Muscle of leg (tissue), 11 donors: ENCODE measurements around the gene TNRC6A. TPM values are rescaled to one million over a fixed set of nuclear protein-coding genes. Genes with fewer than 3 reads are reported as not detected.
"Not testable (repeated sequence)": the region's sequence is repeated elsewhere in the genome, so short reads cannot be mapped to it uniquely, and the experiment has no call there.

Source experiments
- DNase-seq: peaks from one replicate; pipeline ENCODE4 v3.0.0; 2013
- H3K27ac ChIP-seq: one replicate; pipeline ENCODE4 v1.5.1; 2013; ENCODE audit warnings: mild to moderate bottlenecking, low read length, control low read depth
- H3K27me3 ChIP-seq: one replicate; pipeline ENCODE4 v1.6.1; 2013; ENCODE audit warnings: low read length; ENCODE audit not compliant: control insufficient read depth, insufficient read depth
- H3K36me3 ChIP-seq: one replicate; pipeline ENCODE4 v1.6.1; 2013; ENCODE audit warnings: low read length; ENCODE audit not compliant: control insufficient read depth, insufficient read depth
- H3K4me1 ChIP-seq: one replicate; pipeline ENCODE4 v1.6.1; 2013; ENCODE audit warnings: low read length; ENCODE audit not compliant: control insufficient read depth, insufficient read depth
- H3K4me3 ChIP-seq: one replicate; pipeline ENCODE4 v1.5.1; 2013; ENCODE audit warnings: low read length, control low read depth
- H3K9me3 ChIP-seq: replicated peaks from 2 replicates; pipeline ENCODE4 v1.6.1; 2013; ENCODE audit warnings: low read depth, low read length; ENCODE audit not compliant: control insufficient read depth
- WGBS: methylation state at CpG from one replicate; pipeline ENCODE4 v1.1.5; 2013; ENCODE audit warnings: missing lambda C conversion rate; ENCODE audit not compliant: insufficient coverage; 5-methylcytosine and 5-hydroxymethylcytosine counted together
- polyA plus RNA-seq, 8 donors: library from polyadenylated mRNA; unstranded; fragments of 120-200 nt; gene quantifications; one replicate each; pipeline versions ENCODE4 v1.2.1 to v1.2.3, GENCODE V29; 2013; ENCODE audit warnings: inconsistent platforms in 1 of 8, low replicate concordance in 1 of 8; ENCODE audit not compliant: insufficient read length in 8 of 8, insufficient read depth in 1 of 8
- total RNA-seq: library from RNA; stranded (reverse); fragments of 120-200 nt; gene quantifications from one replicate; pipeline ENCODE4 v1.2.4, GENCODE V29; 2013

Gene TNRC6A
- total and polyA plus RNA-seq, 9 donors = 23.6 to 34.7 (median 28.4) TPM

DNA sequence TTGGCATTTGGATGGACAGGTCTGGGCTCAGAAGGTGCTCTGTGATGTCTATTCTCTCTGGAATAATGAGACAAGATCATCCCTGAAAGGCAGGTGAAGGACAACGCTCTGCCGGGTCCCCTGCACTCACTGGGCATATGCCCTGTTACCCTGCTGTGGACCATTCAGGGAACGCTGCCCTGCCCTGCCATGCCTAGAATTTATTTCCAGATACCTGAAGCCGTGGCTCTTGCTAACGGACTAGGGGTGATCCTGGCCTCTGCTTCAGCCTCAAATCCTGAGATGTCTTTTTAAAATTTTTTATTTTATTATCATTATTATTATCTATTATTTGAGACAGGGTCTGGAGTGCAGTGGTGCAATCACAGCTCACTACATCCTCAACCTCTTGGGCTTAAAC is 120.2 kb downstream of the TNRC6A start:
- DNase-seq = no peak
- H3K27me3 ChIP-seq = no peaks in the 10 kb centered on the region
- H3K27ac ChIP-seq = no peak overlapping the region
- 88% methylated on average over 2 of the region's 5 CpGs for WGBS
- H3K4me3 ChIP-seq = no peak overlapping the region
- H3K4me1 ChIP-seq = no peaks in the 10 kb centered on the region
- no peaks in the 10 kb centered on the region for H3K36me3 ChIP-seq
- H3K9me3 ChIP-seq = no peaks in the 10 kb centered on the region

DNA sequence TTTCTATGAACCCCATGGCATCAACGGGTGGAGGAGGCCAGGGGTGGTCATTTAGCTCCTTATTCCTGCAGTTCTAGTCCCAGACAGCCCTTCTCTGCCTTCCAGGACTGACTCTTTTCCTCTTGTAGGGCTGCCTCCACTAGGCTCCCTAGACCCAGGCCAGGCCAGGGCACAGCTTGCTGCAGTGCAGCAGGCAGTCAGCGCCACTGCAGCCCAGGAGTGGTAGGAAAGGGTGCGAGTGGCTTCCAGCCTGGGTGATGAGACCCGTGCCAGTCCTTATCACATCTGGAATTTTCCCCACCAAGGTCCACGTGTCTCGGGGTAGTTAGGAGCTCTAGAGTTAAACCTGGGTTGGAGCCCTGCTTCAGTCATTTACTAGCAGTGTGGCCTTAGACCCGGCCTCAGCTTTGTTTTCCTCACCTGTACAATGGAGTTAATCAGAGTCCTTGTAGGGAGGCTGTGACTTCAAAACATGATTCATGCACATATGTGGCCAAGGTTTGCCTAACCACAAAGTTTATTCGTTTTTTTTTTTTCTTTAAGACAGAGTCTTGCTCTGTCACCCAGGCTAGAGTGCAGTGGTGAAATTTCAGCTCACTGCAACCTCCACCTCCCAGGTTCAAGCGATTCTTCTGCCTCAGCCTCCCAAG is 121.0 kb downstream of the TNRC6A start:
- Histone ChIP-seq H3K27me3 (no peaks in the 10 kb centered on the region), H3K4me1 (no peaks in the 10 kb centered on the region), H3K4me3 (no peak overlapping the region), H3K9me3 (no peaks in the 10 kb centered on the region), H3K27ac (no peak overlapping the region), H3K36me3 (no peaks in the 10 kb centered on the region)
- no peak for DNase-seq
- 60% methylated on average over 2 of the region's 9 CpGs for WGBS

DNA sequence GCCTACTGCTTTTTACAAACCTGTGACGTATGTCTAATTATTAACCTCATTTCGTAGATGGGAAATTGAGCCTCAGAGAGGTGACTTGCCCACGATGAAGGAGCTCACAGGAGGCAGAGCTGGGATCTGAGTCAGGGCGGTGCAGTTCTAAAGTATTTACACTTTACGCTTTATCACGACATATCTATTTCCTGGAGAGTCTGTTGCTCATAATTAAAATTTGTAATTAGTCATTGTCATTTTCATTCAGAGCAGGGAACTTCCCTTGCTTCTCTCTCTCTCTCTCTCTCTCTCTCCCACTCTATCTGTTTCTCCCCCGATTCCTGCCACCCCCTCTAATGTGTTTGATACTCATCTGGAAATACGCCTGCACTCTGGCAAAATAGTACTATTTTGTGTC is 122.2 kb downstream of the TNRC6A start:
- Histone ChIP-seq H3K4me1 (no peaks in the 10 kb centered on the region), H3K36me3 (no peaks in the 10 kb centered on the region), H3K27me3 (no peaks in the 10 kb centered on the region), H3K27ac (no peak overlapping the region), H3K4me3 (no peak overlapping the region), H3K9me3 (no peaks in the 10 kb centered on the region)
- WGBS = 75% methylated on average over 2 of the region's 8 CpGs
- no peak for DNase-seq

DNA sequence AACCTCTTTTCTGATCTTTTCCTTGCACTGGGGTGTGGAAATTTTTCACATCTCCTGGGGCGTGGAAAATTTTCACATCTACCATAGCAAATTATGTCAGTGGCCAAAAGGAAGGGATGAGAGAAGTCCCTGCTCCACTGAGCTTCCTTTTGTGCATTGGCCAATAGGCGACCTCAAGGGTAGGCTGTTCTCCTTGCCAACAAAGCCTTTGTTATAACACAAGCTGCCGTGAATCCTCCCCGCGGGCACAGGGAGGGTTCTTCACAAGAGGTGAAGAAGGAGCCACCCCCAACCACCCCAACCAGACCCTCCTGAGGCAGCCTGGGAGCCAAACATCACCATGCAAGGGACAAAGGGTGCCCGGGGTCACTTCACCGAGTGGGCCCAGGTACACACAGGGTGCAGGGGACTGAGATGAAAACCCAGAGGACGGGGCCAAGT is 122.8 kb downstream of the TNRC6A start:
- Histone ChIP-seq H3K27me3 (no peaks in the 10 kb centered on the region), H3K27ac (no peak overlapping the region), H3K4me1 (no peaks in the 10 kb centered on the region), H3K36me3 (no peaks in the 10 kb centered on the region), H3K4me3 (no peak overlapping the region), H3K9me3 (no peaks in the 10 kb centered on the region)
- DNase-seq = no peak
- 86% methylated on average over 5 of the region's 8 CpGs for WGBS

DNA sequence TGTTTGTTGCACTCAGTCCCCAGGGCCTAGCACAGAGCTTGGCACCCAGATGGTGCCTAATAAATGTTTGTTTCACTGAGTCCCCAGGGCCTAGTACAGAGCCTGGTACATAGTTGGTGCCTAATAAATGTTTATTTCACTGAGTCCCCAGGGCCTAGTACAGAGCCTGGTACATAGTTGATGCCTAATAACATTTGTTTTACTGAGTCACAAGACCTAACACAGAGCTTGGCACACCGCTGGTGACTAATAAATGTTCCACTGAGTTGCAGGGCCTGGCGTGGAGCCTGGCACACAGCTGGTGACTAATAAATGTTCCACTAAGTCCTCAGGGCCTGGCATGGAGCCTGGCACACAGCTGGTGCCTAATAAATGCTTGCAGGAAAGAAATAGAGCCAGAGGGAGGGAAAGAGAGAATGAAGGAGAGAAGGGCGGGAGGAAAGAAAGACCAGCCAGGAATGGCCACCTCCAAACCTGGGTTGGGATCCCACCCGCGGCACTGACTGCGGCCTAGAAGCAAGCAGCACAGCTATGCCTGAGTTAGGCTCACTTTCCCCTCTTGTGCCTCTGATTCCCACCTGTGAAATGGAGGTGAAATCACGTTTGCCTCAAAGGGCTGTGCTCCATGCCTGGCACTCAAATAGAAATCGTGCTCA is 123.8 kb downstream of the TNRC6A start:
- H3K27ac ChIP-seq = no peak overlapping the region
- 80% methylated on average over 8 of the region's 8 CpGs for WGBS

DNA sequence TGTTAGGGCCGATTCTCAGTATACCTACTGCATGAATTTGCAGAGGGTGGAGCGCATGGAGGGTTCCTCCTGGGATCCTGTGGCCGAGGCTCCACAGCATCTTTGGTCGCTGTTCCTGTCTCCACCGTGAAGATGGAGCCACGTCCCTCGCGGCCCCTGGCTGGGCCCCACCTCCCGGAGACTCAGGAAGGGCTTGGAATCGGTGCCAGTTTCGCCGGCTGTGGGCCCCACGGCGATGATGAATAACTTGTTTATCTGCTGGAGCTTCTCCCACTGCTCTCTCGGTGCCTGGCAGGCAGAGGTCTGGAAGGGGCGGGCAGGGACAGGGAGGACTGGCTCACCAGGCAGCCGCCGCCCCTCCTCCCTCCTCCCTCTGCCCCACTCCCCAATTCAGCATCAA is 124.4 kb downstream of the TNRC6A start:
- H3K4me1 ChIP-seq = no peaks in the 10 kb centered on the region
- no peak overlapping the region for H3K27ac ChIP-seq
- no peaks in the 10 kb centered on the region for H3K9me3 ChIP-seq
- no peaks in the 10 kb centered on the region for H3K36me3 ChIP-seq
- H3K4me3 ChIP-seq = no peak overlapping the region
- no peak for DNase-seq
- 20% methylated on average over 16 of the region's 18 CpGs for WGBS
- no peaks in the 10 kb centered on the region for H3K27me3 ChIP-seq

More for the DNA sequence above, 123.8 kb downstream of the TNRC6A start:
- Histone ChIP-seq H3K27me3 (no peaks in the 10 kb centered on the region), H3K4me1 (no peaks in the 10 kb centered on the region), H3K36me3 (no peaks in the 10 kb centered on the region), H3K4me3 (no peak overlapping the region), H3K9me3 (no peaks in the 10 kb centered on the region)
- DNase-seq = no peak

DNA sequence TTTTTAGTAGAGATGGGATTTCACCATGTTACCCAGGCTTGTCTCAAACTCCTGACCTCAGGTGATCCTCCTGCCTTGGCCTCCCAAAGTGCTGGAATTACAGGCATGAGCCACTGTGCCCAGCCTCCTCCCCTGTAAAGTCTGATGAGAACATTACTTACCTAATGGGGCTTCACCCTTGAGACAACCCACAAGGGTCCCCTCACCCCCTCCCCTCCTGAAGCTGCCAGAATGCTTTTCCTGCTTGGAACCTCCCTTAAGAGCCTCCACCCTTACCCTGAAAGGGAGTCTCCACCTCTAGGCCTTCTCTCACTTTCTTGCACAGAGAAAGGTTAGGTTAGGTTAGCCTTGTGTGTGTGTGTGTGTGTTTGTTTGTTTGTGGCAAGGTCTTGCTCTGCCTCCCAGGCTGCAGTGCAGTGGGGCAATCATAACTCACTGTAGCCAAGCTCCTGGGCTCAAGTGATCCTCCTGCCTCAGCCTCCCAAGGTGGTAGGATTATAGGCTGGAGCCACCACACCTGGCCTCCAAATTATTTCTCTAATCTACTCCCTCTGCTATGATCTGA is 125.2 kb downstream of the TNRC6A start:
- no peak overlapping the region for H3K27ac ChIP-seq
- H3K27me3 ChIP-seq = no peaks in the 10 kb centered on the region
- H3K4me3 ChIP-seq = no peak overlapping the region
- DNase-seq = no peak
- no peaks in the 10 kb centered on the region for H3K4me1 ChIP-seq
- no peaks in the 10 kb centered on the region for H3K9me3 ChIP-seq
- H3K36me3 ChIP-seq = no peaks in the 10 kb centered on the region

DNA sequence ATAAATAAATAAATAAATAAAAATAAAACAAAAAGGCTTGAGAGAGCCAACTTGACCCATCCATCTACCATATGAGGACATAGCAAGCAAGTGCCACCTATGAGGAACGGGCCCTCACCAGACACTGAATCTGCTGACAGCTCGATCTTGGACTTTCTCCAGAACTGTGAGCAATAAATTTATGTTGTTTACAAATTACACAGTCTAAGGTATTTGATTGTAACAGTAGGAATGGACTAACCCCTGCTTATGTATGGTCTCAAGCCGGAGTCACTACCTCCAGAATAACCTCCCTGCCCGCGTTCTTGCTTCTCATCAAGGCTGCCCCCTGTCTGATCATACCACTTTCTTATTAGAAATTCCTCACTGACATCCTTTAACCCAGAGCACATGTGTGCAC is 126.2 kb downstream of the TNRC6A start:
- H3K4me1 ChIP-seq = no peaks in the 10 kb centered on the region
- no peak for DNase-seq
- H3K36me3 ChIP-seq = no peaks in the 10 kb centered on the region
- no peak overlapping the region for H3K27ac ChIP-seq
- 100% methylated on average over 2 of the region's 5 CpGs for WGBS
- no peaks in the 10 kb centered on the region for H3K9me3 ChIP-seq
- no peaks in the 10 kb centered on the region for H3K27me3 ChIP-seq
- no peak overlapping the region for H3K4me3 ChIP-seq

DNA sequence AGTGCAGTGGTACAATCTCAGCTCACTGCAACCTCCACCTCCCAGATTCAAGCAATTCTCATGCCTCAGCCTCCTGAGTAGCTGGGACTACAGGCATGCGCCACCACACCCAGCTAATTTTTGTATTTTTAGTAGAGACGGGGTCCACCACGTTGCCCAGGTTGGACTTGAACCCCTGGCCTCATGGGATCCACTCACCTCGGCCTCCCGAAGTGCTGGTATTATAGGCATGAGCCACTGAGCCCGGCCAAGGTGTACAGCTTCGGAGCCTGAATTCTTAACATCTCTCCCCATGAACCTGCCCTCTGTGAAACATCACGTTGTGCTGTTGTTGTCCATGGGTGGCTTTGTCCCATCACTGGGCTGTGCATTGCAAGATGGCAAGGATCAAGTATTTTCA is 127.4 kb downstream of the TNRC6A start:
- H3K9me3 ChIP-seq, DNase-seq, H3K36me3 ChIP-seq, H3K27me3 ChIP-seq, H3K4me3 ChIP-seq, H3K27ac ChIP-seq, H3K4me1 ChIP-seq: not testable (repeated sequence)
- WGBS = 82% methylated on average over 3 of the region's 8 CpGs

DNA sequence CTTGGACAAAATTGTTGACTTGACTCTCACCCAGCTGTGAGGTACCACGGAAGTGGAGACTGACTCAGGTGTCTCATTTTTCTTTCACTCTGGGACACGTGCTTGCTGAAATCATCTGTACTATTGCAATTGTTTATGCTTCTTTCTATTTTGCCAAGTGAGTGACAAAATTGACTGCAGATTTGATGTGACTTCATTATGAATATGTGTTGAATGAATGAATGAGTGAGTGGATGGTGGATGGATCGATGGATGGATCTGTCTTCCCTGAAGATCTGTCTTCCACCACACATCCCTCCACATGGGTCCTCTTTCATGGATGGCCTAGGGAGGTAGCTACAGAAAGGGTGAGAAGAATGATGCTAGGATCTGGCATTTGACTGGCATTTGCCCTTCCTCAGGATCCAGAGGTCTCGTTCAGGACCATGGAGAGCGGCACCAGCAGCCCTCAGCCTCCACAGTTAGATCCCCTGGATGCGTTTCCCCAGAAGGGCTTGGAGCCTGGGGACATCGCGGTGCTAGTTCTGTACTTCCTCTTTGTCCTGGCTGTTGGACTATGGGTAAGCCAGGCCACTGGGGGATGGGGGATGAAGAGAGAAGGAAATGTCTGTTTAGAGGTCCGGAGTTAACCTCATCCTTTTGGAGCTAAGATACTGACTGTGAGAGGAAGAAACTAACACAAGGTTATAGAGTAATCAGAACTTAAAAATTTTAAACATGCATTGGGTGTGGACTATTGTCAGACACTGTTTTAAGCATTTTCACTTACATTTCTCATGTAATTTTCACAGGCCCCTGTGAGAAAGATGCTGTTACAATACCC is 129.0 kb downstream of the TNRC6A start:
- no peak overlapping the region for H3K27ac ChIP-seq
- no peaks in the 10 kb centered on the region for H3K4me1 ChIP-seq
- peak; percentile 56 for DNase-seq
- H3K36me3 ChIP-seq = no peaks in the 10 kb centered on the region
- H3K4me3 ChIP-seq = no peak overlapping the region
- WGBS = 19% methylated on average over 6 of the region's 9 CpGs
- no peaks in the 10 kb centered on the region for H3K27me3 ChIP-seq
- no peaks in the 10 kb centered on the region for H3K9me3 ChIP-seq
